ENCODE data around the gene SELENON. TPM values are rescaled to one million over a fixed set of nuclear protein-coding genes. Genes with fewer than 3 reads are reported as not detected.

The SELENON gene
- total and polyA plus RNA-seq, 2 of the 8 experiments (the other 6 are each of a cell fraction or from before 2014, with no cell fraction given): 43.0 to 77.6 TPM

DNA sequence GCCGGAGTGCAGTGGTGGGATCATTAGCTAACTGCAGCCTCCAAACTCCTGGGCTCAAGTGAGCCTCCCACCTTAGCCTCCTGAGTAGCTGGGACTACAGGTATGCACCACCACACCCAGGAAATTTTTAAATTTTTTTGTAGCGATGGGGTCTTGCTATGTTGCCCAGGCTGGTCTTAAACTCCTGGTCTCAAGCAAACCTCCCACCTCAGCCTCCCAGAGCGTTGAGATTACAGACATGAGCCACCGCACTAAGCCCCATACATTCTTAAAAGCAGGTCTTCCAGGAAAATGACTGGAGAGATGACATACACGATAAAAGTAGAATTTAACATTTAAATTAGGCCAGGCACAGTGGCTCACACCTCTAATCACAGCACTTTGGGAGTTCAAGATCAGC, 33.2 kb downstream of the SELENON start (continued):
- TF ChIP-seq GABPA (IDR thresholded peaks at IDR 0.05; ENCODE audit: borderline replicate concordance, insufficient read depth, low read length) (no peak), CBX8 (IDR thresholded peaks at IDR 0.05; ENCODE audit: borderline replicate concordance, low read depth, low read length) (no peak), RFX5 (IDR thresholded peaks at IDR 0.05; ENCODE audit: borderline replicate concordance, low read depth, low read length) (no peak), JUN (IDR thresholded peaks at IDR 0.05; ENCODE audit: low read depth, low read length) (no peak), ATF3 (IDR thresholded peaks at IDR 0.05; ENCODE audit: insufficient read depth, low read depth, low read length) (no peak), CTBP2 (IDR thresholded peaks at IDR 0.05; ENCODE audit: borderline replicate concordance, insufficient read depth, insufficient read length, low read length) (no peak), POLR2AphosphoS5 (IDR thresholded peaks at IDR 0.05; ENCODE audit: low read depth, low read length) (no peak), SP4 (IDR thresholded peaks at IDR 0.05; ENCODE audit: low read length) (no peak)

All from H1 (cell line).